SK-N-DZ (cell line): ENCODE data around the gene VRK1.
A peak's percentile ranks its signal among the peaks of the same experiment; 100 is the strongest.

ENCODE experiments used
- DNase-seq: peaks from one replicate; pipeline ENCODE4 v3.0.0-alpha.2; 2015; ENCODE audit warnings: low spot score

VRK1 gene

GRCh38 chr14:96824283-96824682 lies 27.1 kb downstream of the VRK1 start:
- DNase-seq, result no peak

DNA sequence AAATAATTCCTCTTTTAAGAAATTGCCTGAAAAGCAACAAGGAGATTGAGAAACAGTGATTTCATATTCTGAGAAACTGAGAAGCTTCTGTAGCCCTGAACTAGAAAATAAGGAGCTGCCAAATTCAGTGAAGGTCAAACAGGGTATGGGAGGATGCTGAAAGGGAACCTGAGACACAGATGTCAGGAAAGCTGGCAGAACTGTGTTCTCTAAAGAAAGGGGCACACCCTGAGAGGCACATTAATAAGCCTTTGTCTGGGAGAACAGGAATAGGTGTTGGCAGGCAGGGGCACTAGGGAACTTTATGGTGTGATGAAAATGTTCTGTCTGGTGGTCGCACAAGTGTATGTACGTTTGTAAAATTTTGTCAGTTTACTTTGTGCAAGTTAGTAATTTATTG lies 29.6 kb downstream of the VRK1 start:
- no peak for DNase-seq

DNA sequence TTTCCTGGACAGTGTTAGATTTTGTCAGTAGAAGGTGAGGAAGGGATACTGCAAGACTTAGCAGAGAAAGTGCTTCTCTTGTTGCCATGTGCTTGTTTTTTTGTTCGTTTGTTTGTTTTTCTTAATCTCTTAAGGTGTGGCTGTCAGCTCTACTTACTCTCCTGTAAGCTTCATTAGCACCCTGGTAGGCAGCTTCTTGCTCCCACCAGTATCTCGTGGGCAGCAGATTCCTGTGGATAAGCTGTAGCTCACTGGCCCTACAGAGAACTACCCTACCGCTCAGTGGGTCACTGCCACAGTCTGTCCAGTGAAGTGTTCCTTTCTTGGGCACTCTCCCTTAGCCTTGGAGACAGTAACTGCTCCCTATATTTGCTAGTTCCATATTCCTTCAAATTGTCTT lies 30.1 kb downstream of the VRK1 start:
- no peak for DNase-seq

GRCh38 chr14:96829791-96830190 lies 32.6 kb downstream of the VRK1 start:
- DNase-seq, result no peak

GRCh38 chr14:96830946-96831345 lies 33.8 kb downstream of the VRK1 start:
- no peak for DNase-seq

DNA sequence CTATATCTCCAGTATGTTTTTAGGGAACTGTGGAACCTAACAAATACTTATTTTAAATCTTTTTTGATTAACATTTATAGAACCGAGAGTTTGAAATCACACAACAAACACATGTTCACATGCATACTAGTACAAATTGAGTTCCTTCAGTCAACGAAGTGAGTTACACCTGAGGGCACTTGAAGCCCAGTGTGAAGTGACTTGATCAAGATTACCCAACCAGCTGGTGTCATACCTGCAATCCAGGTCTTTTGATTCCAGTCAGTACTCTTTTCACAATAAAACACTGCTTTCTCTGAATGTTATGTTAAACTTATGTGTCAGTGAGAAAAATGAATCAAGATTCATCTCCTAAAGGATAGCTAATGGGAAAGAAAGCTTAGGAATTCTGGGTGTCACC lies 35.2 kb downstream of the VRK1 start:
- no peak for DNase-seq

- DNase-seq, result no peak
These were observed 41.3 kb downstream of the VRK1 start for GRCh38 chr14:96838449-96838848.

GRCh38 chr14:96839251-96839650 lies 42.1 kb downstream of the VRK1 start:
- DNase-seq, result no peak

DNA sequence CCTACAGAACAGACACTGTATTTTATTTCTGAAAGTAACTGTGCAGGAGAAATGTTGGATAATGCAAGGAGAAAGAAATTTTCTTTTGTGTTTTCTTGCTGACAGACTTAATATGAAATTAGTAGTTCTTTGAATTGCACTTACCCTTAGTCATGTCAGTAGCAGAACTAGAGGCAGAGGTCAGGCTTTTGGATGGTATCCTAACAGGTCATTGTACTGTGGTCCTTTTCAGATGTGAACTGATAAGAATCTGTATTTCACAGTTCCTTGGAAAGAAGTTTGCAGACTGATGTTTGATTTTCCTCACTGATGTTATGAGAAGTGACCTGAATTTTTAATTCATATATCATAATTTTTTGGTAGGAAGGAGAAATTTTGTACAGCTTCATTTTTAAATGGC lies 46.0 kb downstream of the VRK1 start:
- DNase-seq, result no peak

DNA sequence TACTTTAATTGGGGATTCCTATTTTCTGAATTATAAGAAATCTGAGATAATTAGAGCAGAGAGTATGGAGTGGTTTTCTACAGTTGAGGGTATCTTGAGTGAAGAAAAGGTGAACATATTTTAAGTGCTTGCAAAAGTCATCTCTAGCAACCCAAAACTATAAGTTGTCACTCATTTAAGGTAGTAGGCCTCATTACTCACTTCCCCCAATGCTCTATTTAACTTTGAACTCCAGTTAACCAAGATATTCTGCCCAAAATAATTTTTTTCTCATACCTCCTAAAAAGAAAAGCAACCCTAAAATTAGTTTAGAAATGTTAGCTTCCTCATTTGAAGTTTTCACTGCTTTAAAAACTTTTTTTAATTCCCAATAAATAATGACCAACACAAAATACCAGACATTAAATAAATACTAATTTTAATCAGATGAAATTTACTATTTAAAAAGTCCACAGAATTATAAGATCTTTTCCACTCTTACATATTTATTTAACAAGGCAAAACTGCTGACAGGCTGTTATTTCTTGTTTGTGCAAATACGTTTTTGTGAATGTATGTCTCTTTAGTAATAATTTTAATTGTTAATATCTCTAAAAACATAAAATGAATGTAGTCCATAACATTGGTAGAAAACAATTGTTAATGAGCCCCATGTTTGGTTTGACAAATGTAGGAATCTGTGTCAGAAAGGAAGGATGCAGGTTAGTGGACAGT lies 47.8 kb downstream of the VRK1 start:
- DNase-seq, result no peak

DNA sequence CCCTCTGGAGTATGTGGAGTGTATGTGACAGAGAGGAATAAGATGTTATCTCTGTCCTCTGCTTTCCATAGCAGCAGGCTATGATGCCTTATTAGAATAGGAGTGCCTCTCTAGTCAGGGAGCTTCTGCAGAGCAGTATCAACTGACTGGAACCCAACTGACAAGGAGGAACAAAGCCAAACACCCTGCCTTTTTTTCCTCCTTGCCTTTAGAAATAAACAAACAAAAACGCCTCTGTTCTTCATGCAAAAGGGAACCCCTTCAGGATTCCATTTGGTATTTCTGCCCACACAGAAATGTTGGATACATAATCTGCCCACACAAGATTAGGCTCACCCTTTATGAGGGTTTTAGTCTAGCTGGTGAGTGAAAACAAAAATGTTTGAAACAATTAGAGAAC lies 50.3 kb downstream of the VRK1 start:
- no peak for DNase-seq

- DNase-seq, result no peak
These were observed 50.8 kb downstream of the VRK1 start for GRCh38 chr14:96848011-96848410.

- no peak for DNase-seq
These were observed 52.6 kb downstream of the VRK1 start for GRCh38 chr14:96849733-96850132.

DNA sequence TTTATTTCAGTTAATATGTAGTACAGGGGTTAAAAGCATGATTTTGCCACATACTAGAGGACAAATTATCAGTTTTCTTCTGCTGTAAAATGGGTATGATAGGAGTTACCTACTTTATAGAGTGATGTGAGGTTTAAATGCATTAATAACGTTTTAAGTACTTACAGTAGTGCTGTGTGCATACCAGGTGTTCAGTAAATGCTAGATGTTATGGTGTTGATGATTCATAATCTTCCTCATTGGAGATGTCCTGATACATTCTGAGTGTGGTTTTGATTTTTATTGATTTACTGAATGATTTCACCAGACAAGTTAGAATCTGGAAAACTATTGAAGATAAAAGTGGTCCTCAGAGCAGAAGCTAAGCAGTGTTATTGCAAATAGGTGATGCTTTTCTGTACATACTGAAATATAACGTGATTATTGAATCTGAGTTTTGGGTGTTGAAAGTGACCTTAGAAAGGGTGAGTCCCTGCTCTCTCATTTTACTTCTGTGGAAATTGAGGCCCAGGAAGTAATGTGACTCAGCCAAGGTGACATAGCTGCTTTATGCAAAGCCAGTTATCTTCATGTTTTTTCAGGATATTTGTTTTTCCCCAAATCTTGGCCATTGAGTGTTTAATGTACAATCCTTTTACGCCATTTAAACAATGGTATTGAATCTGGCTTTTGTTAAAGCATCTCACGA lies 54.7 kb downstream of the VRK1 start:
- no peak for DNase-seq

GRCh38 chr14:96852823-96853422 lies 55.7 kb downstream of the VRK1 start:
- DNase-seq, result peak; percentile 2

GRCh38 chr14:96858643-96859042 lies 61.5 kb downstream of the VRK1 start:
- no peak for DNase-seq

- DNase-seq, result no peak
These were observed 64.6 kb downstream of the VRK1 start for GRCh38 chr14:96861568-96862310.

DNA sequence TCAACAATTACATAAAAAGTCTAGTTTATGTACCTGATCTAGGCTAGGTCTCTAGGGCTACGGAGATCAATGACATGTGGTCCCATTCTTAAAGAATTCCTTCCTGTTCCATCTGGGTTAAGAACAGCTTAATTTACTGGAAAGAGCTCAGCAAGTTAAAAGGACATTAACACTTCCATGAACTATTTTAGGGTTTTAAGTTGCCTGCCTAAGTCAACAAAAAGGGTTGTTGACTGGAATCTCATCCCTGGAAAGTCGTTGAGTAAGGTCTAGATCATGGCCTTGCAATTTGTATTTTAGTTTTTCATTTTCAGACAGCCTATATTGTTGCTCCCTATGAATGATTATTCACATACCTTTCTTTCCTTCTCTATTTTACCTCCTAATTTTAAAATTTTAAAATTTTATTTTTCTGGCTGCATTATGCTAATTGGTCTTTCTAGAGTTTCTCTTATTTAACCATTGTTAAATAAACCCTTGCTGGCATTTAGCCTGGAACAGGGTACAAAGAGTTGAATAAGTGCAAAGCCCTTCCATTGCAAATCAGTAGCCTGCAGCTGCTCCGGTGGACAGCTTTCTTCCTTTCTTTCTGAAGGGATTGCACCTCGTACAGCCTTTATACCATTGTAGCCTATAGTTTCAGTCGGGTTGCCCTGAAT lies 66.3 kb downstream of the VRK1 start:
- DNase-seq, result no peak

DNA sequence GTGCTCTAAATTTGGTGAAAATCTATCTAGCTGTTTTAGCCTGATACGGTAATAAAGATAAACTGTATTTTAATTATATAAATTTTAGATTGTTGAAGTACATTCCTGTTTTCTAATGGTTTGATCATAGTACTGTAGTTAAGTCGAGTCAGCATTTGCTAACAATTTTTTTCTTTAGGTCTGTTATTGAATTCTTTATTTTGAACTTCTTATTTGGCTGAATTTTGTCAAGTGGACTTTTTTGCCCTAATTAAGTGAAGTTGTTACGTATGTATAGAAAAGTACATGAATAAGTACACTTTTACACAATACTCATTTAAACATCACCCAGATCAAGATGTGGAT lies 66.8 kb downstream of the VRK1 start:
- no peak for DNase-seq

DNA sequence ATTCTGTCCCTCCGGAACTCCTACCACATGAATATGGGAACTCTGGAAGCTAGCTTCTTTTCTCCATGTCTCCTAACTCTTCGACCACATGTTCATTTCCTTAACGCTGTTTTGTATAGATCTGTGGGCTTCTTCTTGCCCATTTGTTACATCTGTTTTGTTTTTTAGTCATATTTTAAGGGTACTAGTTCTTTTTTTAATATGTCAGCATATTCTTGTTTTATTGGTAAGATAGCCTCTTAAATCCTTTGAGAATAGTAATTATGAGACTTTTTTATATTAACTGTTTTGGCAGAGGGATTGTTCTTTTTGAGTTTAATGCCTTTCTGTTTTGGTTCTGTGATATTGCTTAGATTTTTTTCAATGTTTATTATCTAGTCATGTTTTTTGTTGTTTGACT lies 70.5 kb downstream of the VRK1 start:
- no peak for DNase-seq

DNA sequence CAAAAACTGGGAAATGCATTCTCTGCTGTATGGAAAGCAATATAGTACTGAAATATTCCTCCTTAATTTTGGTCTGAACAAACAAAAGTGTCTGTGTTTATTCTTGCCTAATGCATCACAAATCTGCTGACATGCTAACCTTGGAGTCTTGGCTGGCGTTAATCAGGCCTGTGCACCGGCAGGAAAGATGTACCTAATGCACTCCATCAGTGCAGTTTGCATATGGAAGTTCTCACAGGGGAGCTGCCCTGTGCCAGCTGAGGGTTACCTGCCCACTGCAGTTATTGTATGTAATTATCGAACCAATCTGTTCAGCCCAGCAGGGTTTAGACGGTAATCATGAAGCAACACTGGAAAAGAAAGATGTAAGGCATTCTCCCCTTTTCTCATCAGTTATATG lies 76.9 kb downstream of the VRK1 start:
- DNase-seq, result no peak

DNA sequence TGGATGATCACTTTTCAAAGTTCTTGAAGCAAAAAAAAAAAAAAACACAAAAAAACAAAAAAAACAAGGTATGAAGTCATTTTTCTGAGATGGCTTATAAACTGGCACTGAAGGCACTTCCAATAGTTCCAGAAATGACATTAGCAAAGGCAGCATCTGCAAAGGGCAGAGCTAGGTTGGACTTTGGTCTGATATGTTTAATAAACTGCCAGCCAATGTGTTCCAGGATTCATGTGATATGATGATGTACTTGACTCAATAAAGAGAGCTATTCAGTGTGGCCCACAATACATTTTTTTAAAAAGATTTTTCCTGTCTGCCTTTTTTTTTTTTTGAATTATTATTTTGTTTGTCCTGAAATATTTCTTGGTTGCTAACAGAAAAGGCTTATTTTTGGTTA lies 79.6 kb downstream of the VRK1 start:
- DNase-seq, result no peak
